Measurements from ENCODE around the gene DCAF5.
A peak's percentile ranks its signal among the peaks of the same experiment; 100 is the strongest.
"Not testable (repeated sequence)": the region's sequence is repeated elsewhere in the genome, so short reads cannot be mapped to it uniquely, and the experiment has no call there.

Gene DCAF5

DNA sequence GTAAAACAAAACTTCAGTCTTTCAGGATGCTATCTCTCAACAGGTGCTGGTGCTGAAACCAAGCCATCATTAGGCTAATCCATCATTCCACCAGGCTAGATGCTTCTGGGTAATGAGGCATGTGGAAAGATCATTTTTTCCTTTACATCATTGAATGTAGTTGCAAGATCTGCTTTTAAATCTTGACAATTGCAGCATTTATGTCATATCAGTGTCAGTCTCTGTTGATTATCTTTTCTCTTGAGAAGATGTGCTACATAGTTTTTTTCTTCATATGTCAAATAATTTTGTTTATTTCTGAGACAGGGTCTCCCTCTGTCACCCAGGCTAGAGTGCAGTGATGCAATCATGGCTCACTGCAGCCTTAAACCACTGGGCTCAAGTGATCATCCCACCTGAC lies 22.2 kb upstream of the DCAF5 start:
- H3K9ac ChIP-seq (ENCODE audit: insufficient read length): no peak overlapping the region
- no peak overlapping the region for H3K27ac ChIP-seq
- H3K9me3 ChIP-seq (ENCODE audit: low read depth, low read length): no peaks in the 10 kb centered on the region
- TF ChIP-seq POLR2AphosphoS5 (IDR thresholded peaks at IDR 0.05; ENCODE audit: borderline replicate concordance, low read depth, low read length): no peak
- TF ChIP-seq EZH2 (IDR thresholded peaks at IDR 0.05): no peak
- TF ChIP-seq FOXP2 (optimal IDR thresholded peaks at IDR 0.05; ENCODE audit: control extremely low read depth, extremely low read length, insufficient read depth): no peak
- H3K4me3 ChIP-seq: no peak overlapping the region
- no peaks in the 10 kb centered on the region for H3K36me3 ChIP-seq (ENCODE audit: insufficient read depth, low read length)
- DNase-seq (ENCODE audit: low read depth, low spot score): no peak

DNA sequence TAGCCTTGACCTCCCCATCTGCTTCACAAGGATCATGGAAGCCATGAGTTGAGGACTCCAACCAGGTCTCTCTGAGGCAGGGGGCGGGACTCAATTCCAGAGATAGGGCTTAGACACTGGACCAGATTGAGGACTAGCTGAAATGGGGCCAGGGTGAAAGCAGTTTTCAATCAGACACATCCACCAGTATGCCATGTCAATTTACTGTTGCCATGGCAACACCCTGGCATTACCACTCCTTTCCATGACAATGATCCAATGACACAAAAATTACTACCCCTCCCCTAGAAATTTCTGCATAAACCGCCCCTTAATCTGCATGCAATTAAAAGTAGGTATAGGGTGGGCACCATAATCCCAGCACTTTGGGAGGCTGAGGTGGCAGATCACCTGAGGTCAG lies 18.6 kb upstream of the DCAF5 start:
- Histone ChIP-seq H3K9me3 (ENCODE audit: low read depth, low read length) (no peaks in the 10 kb centered on the region), H3K36me3 (ENCODE audit: insufficient read depth, low read length) (no peaks in the 10 kb centered on the region), H3K4me3 (no peak overlapping the region), H3K9ac (ENCODE audit: insufficient read length) (no peak overlapping the region), H3K27ac (no peak overlapping the region)
- no peak for DNase-seq (ENCODE audit: low read depth, low spot score)
- TF ChIP-seq FOXP2 (optimal IDR thresholded peaks at IDR 0.05; ENCODE audit: control extremely low read depth, extremely low read length, insufficient read depth): no peak
- no peak for TF ChIP-seq POLR2AphosphoS5 (IDR thresholded peaks at IDR 0.05; ENCODE audit: borderline replicate concordance, low read depth, low read length)

DNA sequence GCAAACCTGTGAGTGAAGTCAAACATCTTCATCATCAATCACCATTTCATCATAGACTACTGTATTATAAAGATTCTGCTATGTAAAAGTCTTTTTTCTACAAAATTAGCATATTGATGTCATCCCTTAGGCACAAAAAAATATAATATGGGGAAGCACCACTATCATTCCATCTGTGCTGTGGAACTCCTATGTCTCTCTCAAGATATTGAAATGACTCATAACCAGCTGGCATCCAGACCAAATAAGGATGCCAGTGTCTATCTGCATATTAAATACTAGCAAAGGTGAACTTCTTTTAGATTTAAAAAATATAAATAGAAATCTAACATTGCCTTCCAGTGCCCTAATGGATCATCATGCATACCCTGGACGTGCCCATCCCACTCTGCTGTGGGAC lies 17.9 kb upstream of the DCAF5 start:
- no peak for DNase-seq (ENCODE audit: low read depth, low spot score)
- TF ChIP-seq EZH2 (IDR thresholded peaks at IDR 0.05) (no peak), POLR2AphosphoS5 (IDR thresholded peaks at IDR 0.05; ENCODE audit: borderline replicate concordance, low read depth, low read length) (no peak), FOXP2 (optimal IDR thresholded peaks at IDR 0.05; ENCODE audit: control extremely low read depth, extremely low read length, insufficient read depth) (no peak)
- H3K9me3 ChIP-seq (ENCODE audit: low read depth, low read length): no peaks in the 10 kb centered on the region

DNA sequence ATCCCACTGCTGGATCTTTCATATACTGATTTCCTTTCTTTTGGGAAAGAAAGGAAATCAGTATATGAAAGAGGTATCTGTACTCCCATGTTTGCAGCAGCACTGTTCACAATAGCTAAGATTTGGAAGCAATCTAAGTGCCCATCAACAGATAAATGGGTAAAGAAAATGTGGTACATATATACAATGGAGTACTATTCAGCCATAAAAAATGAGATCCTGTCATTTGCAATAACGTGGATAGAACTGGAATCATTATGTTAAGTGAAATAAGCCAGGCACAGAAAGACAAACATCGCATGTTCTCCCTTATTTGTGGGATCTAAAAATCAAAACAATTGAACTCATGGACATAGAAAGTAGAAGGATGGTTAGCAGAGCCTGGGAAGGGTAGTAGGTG lies 12.9 kb upstream of the DCAF5 start:
- H3K4me3 ChIP-seq; DNase-seq (ENCODE audit: low read depth, low spot score); H3K9me3 ChIP-seq (ENCODE audit: low read depth, low read length); H3K9ac ChIP-seq (ENCODE audit: insufficient read length); H3K36me3 ChIP-seq (ENCODE audit: insufficient read depth, low read length); H3K27ac ChIP-seq: not testable (repeated sequence)

More for the DNA sequence above, 17.9 kb upstream of the DCAF5 start:
- Histone ChIP-seq H3K9ac (ENCODE audit: insufficient read length) (no peak overlapping the region), H3K36me3 (ENCODE audit: insufficient read depth, low read length) (no peaks in the 10 kb centered on the region), H3K27ac (no peak overlapping the region), H3K4me3 (no peak overlapping the region)

DNA sequence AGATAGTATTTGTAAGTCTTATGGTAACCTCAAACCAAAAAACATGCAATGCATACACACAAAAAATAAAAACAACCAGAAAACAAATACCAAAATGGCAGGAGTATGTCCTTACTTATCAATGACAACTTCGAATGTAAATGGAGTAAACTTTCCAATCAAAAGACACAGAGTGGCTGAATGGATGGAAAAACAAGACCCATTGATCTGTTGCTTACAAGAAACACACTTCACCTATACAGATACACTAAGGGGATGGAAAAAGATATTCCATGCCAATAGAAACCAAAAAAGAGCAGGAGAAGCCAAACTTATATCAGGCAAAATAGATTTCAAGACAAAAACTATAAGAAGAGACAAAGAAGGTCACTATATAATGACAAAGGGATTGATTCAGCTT lies 8.7 kb upstream of the DCAF5 start:
- Histone ChIP-seq H3K9ac (ENCODE audit: insufficient read length) (no peak overlapping the region), H3K36me3 (ENCODE audit: insufficient read depth, low read length) (no peaks in the 10 kb centered on the region), H3K4me3 (no peak overlapping the region), H3K27ac (no peak overlapping the region), H3K9me3 (ENCODE audit: low read depth, low read length) (no peaks in the 10 kb centered on the region)
- no peak for DNase-seq (ENCODE audit: low read depth, low spot score)
- TF ChIP-seq EZH2 (IDR thresholded peaks at IDR 0.05): no peak
- TF ChIP-seq FOXP2 (optimal IDR thresholded peaks at IDR 0.05; ENCODE audit: control extremely low read depth, extremely low read length, insufficient read depth): no peak
- no peak for TF ChIP-seq POLR2AphosphoS5 (IDR thresholded peaks at IDR 0.05; ENCODE audit: borderline replicate concordance, low read depth, low read length)

DNA sequence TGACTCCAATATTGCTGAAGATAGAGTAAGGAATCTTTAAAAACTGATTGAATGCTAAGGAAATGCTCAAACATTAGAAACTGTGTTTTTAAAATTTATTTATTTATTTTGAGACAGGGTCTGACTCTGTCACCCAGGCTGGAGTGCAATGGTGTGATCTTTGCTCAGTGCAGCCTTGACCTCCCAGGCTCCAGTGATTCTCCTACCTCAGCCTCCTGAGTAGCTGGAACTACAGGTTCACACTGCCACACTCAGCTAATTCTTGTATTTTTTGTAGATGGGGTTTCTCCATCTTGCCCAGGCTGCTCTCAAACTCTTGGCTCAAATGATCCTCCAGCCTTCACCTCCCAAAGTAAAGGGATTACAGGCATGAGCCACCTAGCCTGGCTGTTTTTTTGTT lies 3.3 kb upstream of the DCAF5 start:
- no peak for TF ChIP-seq FOXP2 (optimal IDR thresholded peaks at IDR 0.05; ENCODE audit: control extremely low read depth, extremely low read length, insufficient read depth)
- no peak for TF ChIP-seq EZH2 (IDR thresholded peaks at IDR 0.05)
- TF ChIP-seq POLR2AphosphoS5 (IDR thresholded peaks at IDR 0.05; ENCODE audit: borderline replicate concordance, low read depth, low read length): no peak
- Histone ChIP-seq H3K9me3 (ENCODE audit: low read depth, low read length) (no peaks in the 10 kb centered on the region), H3K27ac (no peak overlapping the region), H3K36me3 (ENCODE audit: insufficient read depth, low read length) (no peaks in the 10 kb centered on the region), H3K9ac (ENCODE audit: insufficient read length) (no peak overlapping the region), H3K4me3 (no peak overlapping the region)
- no peak for DNase-seq (ENCODE audit: low read depth, low spot score)

DNA sequence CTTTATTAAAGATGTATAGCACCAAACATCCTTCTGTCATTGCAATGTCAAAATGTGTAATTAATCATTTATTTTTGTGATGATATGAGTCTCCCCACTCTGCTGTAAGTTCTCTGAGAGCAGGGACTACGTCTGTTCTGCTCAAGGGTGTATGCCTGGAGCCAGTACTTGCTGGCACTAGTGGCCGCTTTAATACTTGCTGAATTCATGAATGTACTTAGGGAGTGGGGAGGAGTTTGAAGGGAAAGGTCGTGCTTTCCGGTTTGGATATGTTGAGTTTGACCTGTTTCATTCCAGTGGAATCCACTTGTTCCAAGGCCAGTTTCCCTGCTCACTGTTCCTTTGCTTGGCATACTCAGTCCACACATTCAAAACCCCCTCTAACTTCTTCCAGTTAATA lies 1.9 kb upstream of the DCAF5 start:
- TF ChIP-seq FOXP2 (optimal IDR thresholded peaks at IDR 0.05; ENCODE audit: control extremely low read depth, extremely low read length, insufficient read depth): no peak
- no peak for TF ChIP-seq EZH2 (IDR thresholded peaks at IDR 0.05)
- no peak for TF ChIP-seq POLR2AphosphoS5 (IDR thresholded peaks at IDR 0.05; ENCODE audit: borderline replicate concordance, low read depth, low read length)
- H3K27ac ChIP-seq: no peak overlapping the region
- no peak overlapping the region for H3K9ac ChIP-seq (ENCODE audit: insufficient read length)
- no peak overlapping the region for H3K4me3 ChIP-seq
- H3K36me3 ChIP-seq (ENCODE audit: insufficient read depth, low read length): no peaks in the 10 kb centered on the region
- H3K9me3 ChIP-seq (ENCODE audit: low read depth, low read length): no peaks in the 10 kb centered on the region
- DNase-seq (ENCODE audit: low read depth, low spot score): no peak

DNA sequence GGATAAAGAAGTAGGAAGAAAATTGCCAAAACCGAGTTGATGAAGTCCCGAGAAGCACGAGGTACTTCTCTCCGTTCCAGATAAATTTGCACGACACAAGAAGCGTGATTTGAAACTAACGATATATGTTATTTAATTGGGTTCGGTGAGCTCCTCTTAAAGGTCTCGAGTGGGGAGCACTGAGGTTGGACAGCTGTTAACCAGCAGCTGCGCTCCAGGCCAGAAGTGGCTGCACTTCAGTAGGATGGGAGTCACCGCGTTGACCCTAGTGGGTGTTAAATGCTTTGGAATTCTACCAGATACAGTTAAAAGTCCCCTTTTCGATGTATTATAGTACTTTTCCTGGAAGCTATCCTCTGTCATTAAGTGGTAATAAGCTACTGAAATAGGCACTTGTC lies 953 bp upstream of the DCAF5 start:
- Histone ChIP-seq H3K4me3 (peak overlapping the region; percentile 91), H3K9ac (ENCODE audit: insufficient read length) (no peak overlapping the region), H3K36me3 (ENCODE audit: insufficient read depth, low read length) (peaks cover 2% of the 10 kb centered on the region; the same call in 1 of the 2 replicates), H3K9me3 (ENCODE audit: low read depth, low read length) (no peaks in the 10 kb centered on the region), H3K27ac (no peak overlapping the region)
- DNase-seq (ENCODE audit: low read depth, low spot score): no peak
- TF ChIP-seq EZH2 (IDR thresholded peaks at IDR 0.05) (no peak), POLR2AphosphoS5 (IDR thresholded peaks at IDR 0.05; ENCODE audit: borderline replicate concordance, low read depth, low read length) (no peak), FOXP2 (optimal IDR thresholded peaks at IDR 0.05; ENCODE audit: control extremely low read depth, extremely low read length, insufficient read depth) (no peak)

DNA sequence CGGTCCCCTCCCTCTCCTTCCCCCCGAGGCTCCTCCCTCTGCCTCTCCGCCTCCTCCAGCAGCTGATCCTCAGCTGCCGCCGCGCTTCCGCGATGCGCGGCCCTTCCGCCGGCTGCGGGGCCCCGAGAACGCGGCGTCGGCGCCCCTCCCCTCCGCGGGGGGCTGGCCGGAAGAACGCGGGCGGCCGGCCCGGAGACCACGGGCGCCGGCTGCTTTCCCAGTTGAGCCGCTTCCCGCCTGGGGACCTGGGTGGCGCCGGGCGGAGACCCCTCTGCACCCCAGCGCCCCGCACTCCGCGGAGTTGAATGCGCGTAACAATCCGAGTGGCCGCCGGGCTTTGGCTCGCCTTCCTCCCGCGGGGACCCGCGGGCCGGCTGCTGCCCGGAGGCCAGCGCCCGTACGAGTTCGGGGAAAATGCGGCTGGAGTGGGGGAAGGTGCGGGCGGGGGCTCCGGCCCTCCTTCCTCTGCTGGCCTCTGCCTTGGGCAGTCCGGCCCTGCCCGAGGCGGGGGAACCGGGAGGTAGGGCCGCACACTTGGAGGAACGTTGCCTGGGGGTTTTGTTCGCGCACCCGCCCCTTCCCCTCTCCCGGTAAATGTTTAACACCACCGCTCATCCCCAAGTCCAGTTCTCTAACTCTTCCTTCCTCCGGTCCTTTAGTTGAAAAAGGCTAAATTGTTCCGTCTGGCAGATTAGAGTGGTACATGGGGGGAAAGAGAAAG lies 393 bp upstream of the DCAF5 start:
- Histone ChIP-seq H3K9ac (ENCODE audit: insufficient read length) (peak overlapping the region; percentile 11), H3K9me3 (ENCODE audit: low read depth, low read length) (no peaks in the 10 kb centered on the region), H3K36me3 (ENCODE audit: insufficient read depth, low read length) (peaks cover 5% of the 10 kb centered on the region; the same call in 1 of the 2 replicates), H3K4me3 (peak overlapping the region; percentile 91), H3K27ac (no peak overlapping the region)
- no peak for DNase-seq (ENCODE audit: low read depth, low spot score)
- TF ChIP-seq POLR2AphosphoS5 (IDR thresholded peaks at IDR 0.05; ENCODE audit: borderline replicate concordance, low read depth, low read length) (peak; percentile 50; the same call in 1 of the 2 replicates), EZH2 (IDR thresholded peaks at IDR 0.05) (no peak), FOXP2 (optimal IDR thresholded peaks at IDR 0.05; ENCODE audit: control extremely low read depth, extremely low read length, insufficient read depth) (peak; percentile 69)

Data from SK-N-MC (cell line).